ENCODE data around the gene CDKAL1.

GRCh38 chr6:21180155-21180554 lies 645.9 kb downstream of the CDKAL1 start:
- TF ChIP-seq EZH2 (IDR thresholded peaks at IDR 0.05; ENCODE audit: low read depth): no peak
- TF ChIP-seq, protein P1, sequence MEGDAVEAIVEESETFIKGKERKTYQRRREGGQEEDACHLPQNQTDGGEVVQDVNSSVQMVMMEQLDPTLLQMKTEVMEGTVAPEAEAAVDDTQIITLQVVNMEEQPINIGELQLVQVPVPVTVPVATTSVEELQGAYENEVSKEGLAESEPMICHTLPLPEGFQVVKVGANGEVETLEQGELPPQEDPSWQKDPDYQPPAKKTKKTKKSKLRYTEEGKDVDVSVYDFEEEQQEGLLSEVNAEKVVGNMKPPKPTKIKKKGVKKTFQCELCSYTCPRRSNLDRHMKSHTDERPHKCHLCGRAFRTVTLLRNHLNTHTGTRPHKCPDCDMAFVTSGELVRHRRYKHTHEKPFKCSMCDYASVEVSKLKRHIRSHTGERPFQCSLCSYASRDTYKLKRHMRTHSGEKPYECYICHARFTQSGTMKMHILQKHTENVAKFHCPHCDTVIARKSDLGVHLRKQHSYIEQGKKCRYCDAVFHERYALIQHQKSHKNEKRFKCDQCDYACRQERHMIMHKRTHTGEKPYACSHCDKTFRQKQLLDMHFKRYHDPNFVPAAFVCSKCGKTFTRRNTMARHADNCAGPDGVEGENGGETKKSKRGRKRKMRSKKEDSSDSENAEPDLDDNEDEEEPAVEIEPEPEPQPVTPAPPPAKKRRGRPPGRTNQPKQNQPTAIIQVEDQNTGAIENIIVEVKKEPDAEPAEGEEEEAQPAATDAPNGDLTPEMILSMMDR (conservative IDR thresholded peaks at IDR 0.05): no peak
